ENCODE results near the gene CELF1.
"Not testable (repeated sequence)": the region's sequence is repeated elsewhere in the genome, so short reads cannot be mapped to it uniquely, and the experiment has no call there.

The CELF1 gene

DNA sequence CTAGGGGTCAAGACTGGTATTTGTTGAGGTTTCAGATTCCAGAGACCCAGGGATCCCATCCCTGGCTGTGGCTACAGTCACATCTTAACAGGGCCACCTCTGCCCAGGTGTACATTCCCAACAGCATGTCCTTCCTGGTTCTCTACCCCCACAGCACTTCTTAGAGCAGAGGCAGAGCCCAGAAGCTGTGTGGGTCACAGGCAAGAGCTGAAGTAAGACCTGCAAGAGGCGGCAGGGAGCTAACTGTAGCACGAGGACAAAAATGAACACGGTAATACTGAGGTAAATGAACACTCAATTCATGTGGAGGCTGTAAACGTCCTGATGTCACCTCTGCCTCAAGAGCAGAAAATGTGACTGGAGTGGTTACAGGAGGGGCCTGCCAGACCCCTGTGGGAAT, 82.3 kb downstream of the CELF1 start:
- Mint-ChIP-seq H3K36me3 (ENCODE audit: insufficient read depth) (peaks cover 90% of the 10 kb centered on the region), H3K27ac (peak overlapping the region in 1 of 2 donors; percentile 26)

DNA sequence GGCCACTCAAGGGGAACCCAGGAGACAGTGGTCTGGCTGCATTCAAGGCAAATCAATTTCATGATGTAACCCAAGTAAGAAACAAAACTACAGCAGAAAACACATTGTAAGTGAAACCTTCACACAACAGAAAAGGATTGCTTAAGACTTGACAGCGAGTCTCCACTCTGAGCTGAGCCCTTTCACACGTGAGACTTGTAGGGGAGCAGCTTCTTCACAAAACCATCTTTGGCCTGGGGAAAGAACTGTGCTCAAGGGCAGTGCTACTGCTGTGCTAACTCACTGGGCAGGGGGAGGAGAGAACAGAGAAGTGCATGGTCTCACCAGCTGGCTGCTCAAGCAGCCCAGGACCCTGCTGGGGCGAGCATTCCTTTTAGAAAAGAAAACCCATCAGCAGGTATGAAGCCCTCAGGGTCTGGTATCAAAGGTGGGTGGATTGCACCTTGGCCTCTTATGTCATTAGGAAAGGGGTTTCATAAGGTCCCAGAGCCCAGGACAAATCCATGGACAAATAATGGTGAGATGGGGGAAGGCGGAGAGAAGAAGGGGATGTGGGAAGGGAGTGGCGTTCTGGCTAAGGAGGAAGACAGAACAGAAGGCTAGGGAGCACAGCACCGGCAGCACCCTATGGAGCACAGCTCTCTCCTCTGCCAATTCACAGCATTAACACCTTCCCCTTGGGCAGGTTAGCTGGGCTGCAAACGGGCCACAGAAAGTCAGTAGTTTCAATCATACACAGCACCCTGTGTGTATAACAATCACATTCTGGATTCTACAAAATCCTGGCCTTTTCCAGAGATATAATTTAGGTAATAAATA, 83.4 kb downstream of the CELF1 start:
- DNase-seq (no peak), ATAC-seq (replicated peaks) (no peak)
- Mint-ChIP-seq H3K27ac (peak overlapping the region; percentile 15 to 57), H3K36me3 (ENCODE audit: insufficient read depth) (peaks cover 84% of the 10 kb centered on the region), H3K4me1 (ENCODE audit: low read depth in 2 of 2) (peaks cover 9 to 25% of the 10 kb centered on the region in 2 donors), H3K4me3 (no peak overlapping the region), H3K27me3 (no peaks in the 10 kb centered on the region), H3K9me3 (no peaks in the 10 kb centered on the region)

More for the DNA sequence above, 82.3 kb downstream of the CELF1 start:
- DNase-seq: no peak
- ATAC-seq (replicated peaks): no peak
- Mint-ChIP-seq H3K27me3 (no peaks in the 10 kb centered on the region), H3K4me1 (ENCODE audit: low read depth in 2 of 2) (peaks cover 5 to 24% of the 10 kb centered on the region in 2 donors), H3K9me3 (no peaks in the 10 kb centered on the region), H3K4me3 (no peak overlapping the region)

DNA sequence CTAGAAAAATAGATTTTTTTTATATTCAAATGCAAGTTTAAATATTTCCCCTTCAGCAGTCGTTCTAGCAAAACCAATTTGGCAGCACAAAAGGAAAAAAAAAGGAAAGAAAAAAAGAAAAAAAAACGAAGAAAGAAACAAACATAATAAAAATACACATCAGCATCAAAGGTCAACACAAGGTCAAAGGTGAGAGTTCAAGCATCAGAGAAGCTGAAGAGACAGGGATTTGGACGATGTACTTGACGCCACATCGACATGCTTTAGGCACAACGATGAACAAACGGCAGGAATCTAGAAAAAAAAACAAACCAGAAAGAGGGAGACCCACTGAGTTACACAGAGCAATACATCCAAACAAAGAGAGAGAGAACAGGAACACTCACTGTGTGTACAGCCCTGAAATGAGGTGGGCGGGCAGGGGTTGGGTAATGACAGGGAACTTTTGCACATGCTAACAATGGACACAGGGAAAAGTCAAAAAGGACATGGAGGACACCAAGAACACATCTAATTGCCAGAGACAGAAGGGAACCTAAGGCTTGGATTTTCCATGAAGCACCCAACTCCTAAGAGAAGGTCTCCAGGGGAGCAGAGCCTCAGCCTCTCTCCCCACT, 84.2 kb downstream of the CELF1 start:
- Mint-ChIP-seq H3K9me3 (no peaks in the 10 kb centered on the region), H3K4me3 (no peak overlapping the region), H3K36me3 (ENCODE audit: insufficient read depth) (peaks cover 85% of the 10 kb centered on the region), H3K27me3 (no peaks in the 10 kb centered on the region), H3K4me1 (ENCODE audit: low read depth in 2 of 2) (peaks cover 9 to 25% of the 10 kb centered on the region in 2 donors), H3K27ac (peak overlapping the region; percentile 15 to 57)
- no peak for ATAC-seq (replicated peaks)
- DNase-seq: no peak

DNA sequence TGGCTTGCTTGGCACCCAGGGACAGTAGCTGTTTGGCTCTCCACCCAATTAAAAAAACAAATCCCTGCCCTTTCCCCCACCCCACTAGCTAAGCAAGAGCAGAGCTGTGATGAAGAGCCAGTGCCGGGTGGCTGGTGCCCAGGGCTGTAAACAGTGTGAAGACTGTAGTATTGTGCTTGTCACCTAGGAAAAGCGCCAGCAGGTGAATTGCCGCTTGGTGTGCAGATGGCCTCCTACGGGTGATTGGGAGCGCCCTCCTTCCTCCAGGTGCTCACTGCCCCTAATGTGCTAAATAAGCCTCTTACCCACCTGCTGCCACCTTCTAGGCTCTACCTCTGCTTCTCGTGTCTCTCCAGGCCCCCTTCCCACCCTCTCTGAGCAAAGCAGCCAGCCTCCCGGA, 85.6 kb downstream of the CELF1 start:
- Mint-ChIP-seq H3K27ac (peak overlapping the region; percentile 57 to 67), H3K4me3 (no peak overlapping the region), H3K36me3 (ENCODE audit: insufficient read depth) (peaks cover 76% of the 10 kb centered on the region), H3K27me3 (no peaks in the 10 kb centered on the region), H3K4me1 (ENCODE audit: low read depth in 2 of 2) (peaks cover 9 to 25% of the 10 kb centered on the region in 2 donors), H3K9me3 (no peaks in the 10 kb centered on the region)
- ATAC-seq (replicated peaks) (no peak), DNase-seq (no peak)

DNA sequence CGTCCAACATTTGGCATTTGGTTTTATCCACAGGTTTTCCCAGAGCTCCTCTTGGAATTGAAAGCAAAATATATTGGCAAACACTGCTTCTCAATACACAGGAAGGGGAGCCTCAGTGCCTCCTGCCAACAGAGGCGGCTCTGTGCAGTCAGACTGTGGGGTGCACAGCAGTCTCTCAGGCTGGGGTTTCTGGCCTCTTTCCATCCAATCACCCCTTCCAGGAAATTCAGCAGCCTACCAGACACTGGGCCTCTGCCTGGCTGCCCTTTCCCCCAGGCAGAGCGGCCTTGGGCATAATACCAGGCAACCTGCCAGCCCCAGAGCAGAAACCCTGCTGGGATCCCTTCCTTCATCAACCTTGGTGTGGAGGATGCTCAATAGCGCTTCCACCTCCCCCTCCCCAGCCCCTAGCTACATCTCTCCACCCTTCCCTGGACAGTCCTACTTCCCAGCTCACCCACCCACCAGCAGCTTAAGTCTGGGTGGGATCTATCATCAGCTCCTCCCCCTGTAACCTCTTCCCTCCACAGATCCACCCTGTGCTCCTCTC, 86.2 kb downstream of the CELF1 start:
- DNase-seq (no peak), ATAC-seq (replicated peaks) (no peak)
- Mint-ChIP-seq H3K27me3 (no peaks in the 10 kb centered on the region), H3K4me3 (no peak overlapping the region), H3K9me3 (no peaks in the 10 kb centered on the region), H3K27ac (peak overlapping the region in 1 of 2 donors; percentile 57), H3K4me1 (ENCODE audit: low read depth in 2 of 2) (peaks cover 10 to 25% of the 10 kb centered on the region in 2 donors), H3K36me3 (ENCODE audit: insufficient read depth) (peaks cover 76% of the 10 kb centered on the region)

DNA sequence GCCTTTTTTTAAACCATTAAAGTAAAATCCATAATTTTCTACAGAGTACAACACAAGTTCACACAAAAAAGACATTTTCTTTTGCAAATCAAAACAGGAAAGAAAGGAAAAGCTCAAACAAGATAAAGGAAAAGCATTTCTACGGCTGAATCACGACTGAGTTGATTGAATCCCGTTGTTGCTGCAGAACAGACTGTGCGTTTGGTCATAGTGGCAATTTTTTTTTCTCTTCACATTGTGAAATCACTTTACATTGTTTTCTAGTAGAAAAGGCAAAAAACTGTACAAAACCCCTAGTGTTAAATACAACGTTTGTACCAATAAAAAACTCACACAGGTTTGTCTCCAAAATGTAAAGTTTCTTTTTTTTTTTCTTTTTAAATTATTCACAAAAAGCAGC, 86.7 kb downstream of the CELF1 start:
- Mint-ChIP-seq H3K27ac (peak overlapping the region in 1 of 2 donors; percentile 35), H3K9me3 (no peaks in the 10 kb centered on the region), H3K4me3 (no peak overlapping the region), H3K36me3 (ENCODE audit: insufficient read depth) (peaks cover 74% of the 10 kb centered on the region), H3K27me3 (no peaks in the 10 kb centered on the region), H3K4me1 (ENCODE audit: low read depth in 2 of 2) (peaks cover 10 to 25% of the 10 kb centered on the region in 2 donors)
- no peak for ATAC-seq (replicated peaks)
- no peak for DNase-seq

DNA sequence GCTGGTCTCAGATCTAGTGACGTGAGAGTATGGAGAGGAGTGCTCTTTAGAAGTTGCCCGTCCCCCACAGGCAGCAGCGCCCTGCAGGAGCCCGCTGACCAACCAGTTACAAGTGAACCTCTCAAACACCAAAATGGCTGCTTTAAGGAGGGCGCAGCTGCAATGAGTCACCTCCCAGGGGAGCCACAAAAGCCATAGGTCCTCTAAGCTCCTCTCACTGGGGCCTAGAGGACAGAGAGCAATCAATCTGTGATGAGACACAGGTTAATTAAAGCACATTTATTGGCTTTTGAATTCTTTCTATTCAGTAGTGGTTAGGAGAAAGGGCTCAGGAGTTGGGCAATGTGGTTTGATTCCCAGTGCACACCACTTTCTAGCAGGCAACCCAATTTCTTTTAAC, 88.4 kb downstream of the CELF1 start:
- no peaks in the 10 kb centered on the region for H3K9me3 Mint-ChIP-seq
- ATAC-seq (replicated peaks) (no peak), DNase-seq (no peak)
- H3K27me3 Mint-ChIP-seq: no peaks in the 10 kb centered on the region
- H3K4me3 Mint-ChIP-seq: no peak overlapping the region
- no peak overlapping the region for H3K27ac Mint-ChIP-seq
- H3K4me1 Mint-ChIP-seq (ENCODE audit: low read depth in 2 of 2): peaks cover 8 to 22% of the 10 kb centered on the region in 2 donors
- H3K36me3 Mint-ChIP-seq (ENCODE audit: insufficient read depth): peaks cover 62% of the 10 kb centered on the region

DNA sequence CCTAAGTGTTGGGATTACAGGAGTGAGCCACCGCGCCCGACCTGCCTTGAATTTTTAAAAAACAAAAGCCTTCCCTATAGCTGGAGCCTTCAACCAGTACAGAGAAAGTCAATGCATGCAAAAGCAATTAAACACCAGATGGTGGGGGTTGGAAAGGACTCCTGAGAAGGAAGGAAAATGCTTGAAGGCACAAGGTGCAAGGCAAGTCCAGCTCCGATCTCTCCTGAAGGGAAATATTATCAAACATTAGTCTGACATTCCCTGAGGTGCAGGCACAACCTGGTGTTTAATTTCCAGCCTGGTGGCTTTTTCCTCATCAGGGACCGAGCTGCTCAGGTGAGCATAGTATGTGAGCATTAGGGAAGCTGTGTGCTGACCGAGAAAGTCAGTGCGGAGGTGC, 91.1 kb downstream of the CELF1 start:
- ATAC-seq (replicated peaks) (no peak), DNase-seq (no peak)
- H3K4me1 Mint-ChIP-seq (ENCODE audit: low read depth in 2 of 2): peaks cover 5% of the 10 kb centered on the region in 2 donors
- peaks cover 49% of the 10 kb centered on the region for H3K36me3 Mint-ChIP-seq (ENCODE audit: insufficient read depth)
- H3K9me3 Mint-ChIP-seq: no peaks in the 10 kb centered on the region
- peak overlapping the region; percentile 52 to 84 for H3K27ac Mint-ChIP-seq
- H3K27me3 Mint-ChIP-seq: no peaks in the 10 kb centered on the region
- H3K4me3 Mint-ChIP-seq: no peak overlapping the region

DNA sequence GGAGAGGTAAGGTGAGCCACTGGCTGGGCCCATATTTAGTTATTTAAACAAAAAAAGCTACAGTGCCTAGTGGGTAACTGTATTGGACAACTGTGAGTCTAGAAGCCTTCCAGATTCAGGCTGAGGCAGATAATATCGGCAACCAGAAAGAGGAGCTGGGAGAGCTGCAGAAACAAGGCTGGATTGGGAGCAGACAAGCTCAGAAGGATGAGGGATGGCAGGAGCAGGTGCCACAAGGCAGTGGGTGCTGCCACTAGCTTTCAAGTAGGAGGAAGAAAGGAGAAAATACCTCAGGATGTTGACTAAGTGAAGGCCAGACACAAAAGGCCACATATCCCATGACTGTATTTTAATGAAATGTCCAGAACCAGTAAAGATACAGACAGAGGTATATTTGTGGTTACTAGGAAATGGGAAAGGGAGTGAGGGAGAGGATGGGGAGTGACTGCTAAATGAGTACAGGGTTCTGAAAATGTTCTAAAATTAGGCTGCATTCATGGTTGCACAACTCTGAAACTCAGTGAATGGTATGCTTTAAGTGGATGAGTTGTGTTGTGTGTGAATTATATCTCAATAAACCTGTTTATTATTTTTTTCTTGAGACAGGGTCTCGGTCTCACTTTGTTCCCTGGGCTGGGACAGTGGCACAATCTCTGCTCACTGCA, 92.2 kb downstream of the CELF1 start:
- Mint-ChIP-seq H3K36me3 (ENCODE audit: insufficient read depth) (peaks cover 39% of the 10 kb centered on the region), H3K4me1 (ENCODE audit: low read depth in 2 of 2) (peaks cover 5% of the 10 kb centered on the region in 2 donors), H3K27ac (no peak overlapping the region), H3K9me3 (no peaks in the 10 kb centered on the region), H3K27me3 (no peaks in the 10 kb centered on the region), H3K4me3 (no peak overlapping the region)
- DNase-seq (no peak), ATAC-seq (replicated peaks) (no peak)

DNA sequence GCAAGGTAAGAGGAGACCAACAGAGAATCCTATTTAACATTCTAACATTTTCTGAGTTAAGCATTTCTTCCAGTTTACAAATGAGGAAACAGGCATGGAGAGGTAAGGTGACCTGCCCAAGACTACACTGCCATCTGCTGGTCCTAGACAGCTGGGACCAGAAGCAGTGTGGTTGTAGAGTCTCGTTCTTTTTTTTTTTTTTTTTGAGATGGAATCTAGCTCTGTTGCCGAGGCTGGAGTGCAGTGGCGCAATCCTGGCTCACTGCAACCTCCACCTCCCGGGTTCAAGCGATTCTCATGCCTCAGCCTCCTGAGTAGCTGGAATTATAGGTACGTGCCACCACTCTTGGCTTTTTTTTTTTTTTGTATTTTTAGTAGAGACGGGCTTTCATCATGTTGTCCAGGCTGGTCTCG, 98.7 kb downstream of the CELF1 start:
- H3K27me3 Mint-ChIP-seq; H3K4me3 Mint-ChIP-seq; H3K9me3 Mint-ChIP-seq; H3K4me1 Mint-ChIP-seq (ENCODE audit: low read depth in 2 of 2): not testable (repeated sequence)
- ATAC-seq (replicated peaks) (peak; percentile 99), DNase-seq (peak; percentile 56)
- H3K36me3 Mint-ChIP-seq (ENCODE audit: insufficient read depth): peaks cover 11% of the 10 kb centered on the region
- peak overlapping the region in 1 of 2 donors; percentile 51 for H3K27ac Mint-ChIP-seq

DNA sequence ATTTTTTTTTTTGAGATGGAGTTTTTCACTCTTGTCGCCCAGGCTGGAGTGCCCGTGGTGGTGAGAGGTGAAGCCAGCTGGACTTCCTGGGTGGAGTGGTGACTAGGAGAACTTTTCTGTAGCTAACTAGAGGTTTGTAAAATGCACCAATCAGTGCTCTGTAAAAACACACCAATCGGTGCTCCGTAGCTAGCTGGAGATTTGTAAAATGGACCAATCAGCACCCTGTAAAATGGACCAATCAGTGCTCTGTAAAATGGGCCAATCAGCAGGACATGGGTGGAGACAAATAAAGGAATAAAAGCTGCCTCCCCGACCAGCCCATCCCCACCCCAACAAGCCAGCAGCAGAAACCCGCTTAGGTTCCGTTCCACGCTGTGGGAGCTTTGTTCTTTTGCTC, 99.6 kb downstream of the CELF1 start:
- H3K36me3 Mint-ChIP-seq (ENCODE audit: insufficient read depth): peaks cover 3% of the 10 kb centered on the region
- H3K4me3 Mint-ChIP-seq: no peak overlapping the region
- no peaks in the 10 kb centered on the region for H3K9me3 Mint-ChIP-seq
- no peak for ATAC-seq (replicated peaks)
- no peaks in the 10 kb centered on the region for H3K27me3 Mint-ChIP-seq
- H3K27ac Mint-ChIP-seq: no peak overlapping the region
- no peak for DNase-seq
- no peaks in the 10 kb centered on the region for H3K4me1 Mint-ChIP-seq (ENCODE audit: low read depth in 2 of 2)

DNA sequence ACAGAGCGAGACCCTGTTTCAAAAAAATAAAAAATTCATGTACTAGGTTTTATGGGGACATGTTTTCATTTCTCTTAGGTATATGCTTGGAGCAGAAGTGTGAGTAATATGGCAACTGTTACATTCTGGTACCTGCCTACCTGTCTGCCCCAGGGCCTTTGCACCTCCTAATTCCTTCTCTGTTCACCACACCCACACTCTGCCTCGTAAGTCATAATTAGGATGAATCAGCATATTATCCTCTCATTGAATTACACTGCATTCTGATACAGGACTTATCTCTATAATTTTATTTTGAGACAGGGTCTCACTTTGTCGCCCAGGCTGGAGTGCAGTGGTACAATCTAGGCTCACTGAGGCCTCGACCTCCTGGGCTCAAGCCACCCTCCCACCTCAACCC, 100.9 kb downstream of the CELF1 start:
- no peaks in the 10 kb centered on the region for H3K9me3 Mint-ChIP-seq

DNA sequence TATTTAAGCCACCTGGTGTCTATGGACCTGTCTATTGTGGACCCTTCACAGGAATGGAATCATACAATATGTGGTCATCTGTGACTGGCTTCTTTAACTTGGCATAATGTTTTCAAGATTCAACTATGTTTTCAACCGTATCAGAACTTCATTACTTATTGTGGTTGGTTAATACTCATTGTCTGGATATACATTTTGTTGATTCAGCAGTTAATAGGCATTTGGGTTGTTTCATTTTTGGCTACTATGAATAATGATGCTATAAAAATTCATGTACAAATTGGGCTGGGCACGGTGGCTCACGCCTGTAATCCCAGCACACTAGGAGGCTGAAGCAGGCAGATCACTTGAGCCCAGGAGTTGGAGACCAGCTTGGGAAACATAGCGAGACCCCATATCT, 101.5 kb downstream of the CELF1 start:
- Mint-ChIP-seq H3K4me3 (no peak overlapping the region), H3K36me3 (ENCODE audit: insufficient read depth) (no peaks in the 10 kb centered on the region), H3K4me1 (ENCODE audit: low read depth in 2 of 2) (no peaks in the 10 kb centered on the region), H3K27me3 (no peaks in the 10 kb centered on the region), H3K9me3 (no peaks in the 10 kb centered on the region), H3K27ac (no peak overlapping the region)
- no peak for DNase-seq
- ATAC-seq (replicated peaks): no peak

More for the DNA sequence above, 100.9 kb downstream of the CELF1 start:
- H3K27me3 Mint-ChIP-seq: no peaks in the 10 kb centered on the region
- H3K4me1 Mint-ChIP-seq (ENCODE audit: low read depth in 2 of 2): no peaks in the 10 kb centered on the region
- H3K36me3 Mint-ChIP-seq (ENCODE audit: insufficient read depth): no peaks in the 10 kb centered on the region
- H3K4me3 Mint-ChIP-seq: no peak overlapping the region
- no peak for DNase-seq
- H3K27ac Mint-ChIP-seq: no peak overlapping the region
- ATAC-seq (replicated peaks): no peak
